Fibroblast of skin of right quadriceps (primary cell): ENCODE results near the gene LRRC9.
"Not testable (repeated sequence)": the region's sequence is repeated elsewhere in the genome, so short reads cannot be mapped to it uniquely, and the experiment has no call there.

ENCODE experiments used
- DNase-seq: peaks from one replicate; pipeline ENCODE4 v3.0.0-alpha.2; 2013

Gene LRRC9

DNA sequence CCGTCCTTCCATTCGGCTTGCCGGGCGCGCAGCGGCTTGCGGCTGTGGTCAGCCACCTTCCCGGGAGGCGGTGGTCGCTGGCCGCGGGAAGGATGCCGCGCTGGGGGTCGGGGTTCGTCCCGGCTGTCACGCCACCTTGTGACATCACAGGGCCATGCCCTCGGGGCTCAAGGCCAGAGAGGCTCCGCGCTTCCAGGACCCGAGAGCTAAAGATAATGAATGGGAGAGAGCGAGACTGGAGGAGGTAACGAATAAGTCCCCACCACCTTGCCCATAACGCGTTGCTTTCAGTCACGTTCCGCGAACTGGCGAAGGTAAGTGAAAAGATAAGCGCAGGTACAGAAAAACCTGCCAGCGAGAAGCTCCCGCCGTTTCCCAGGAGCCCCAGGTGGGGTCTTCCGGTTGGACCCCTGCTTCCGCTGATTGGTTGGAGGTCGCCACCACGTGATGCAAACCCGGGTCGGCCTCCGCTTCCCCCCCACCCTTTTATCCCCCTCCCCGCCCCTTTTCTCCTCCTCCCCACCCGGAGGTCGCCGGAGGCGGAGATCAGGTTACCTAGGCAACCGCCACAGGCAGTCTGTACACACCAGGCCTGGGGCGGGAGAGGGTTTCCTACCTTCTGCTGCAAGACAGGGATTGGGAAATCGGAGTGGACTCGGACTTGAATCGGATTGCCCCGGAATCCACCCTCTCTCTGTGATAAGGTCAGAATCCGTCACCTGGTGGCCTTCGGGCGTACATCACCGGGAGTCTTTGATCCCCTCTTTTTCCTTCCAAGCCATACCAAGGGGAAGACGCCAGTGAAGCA is at the start of gene LRRC9:
Gene LRRC9 (plus strand): TSS at position 575 of the 808 bp plus-strand sequence.
- DNase-seq = no peak

DNA sequence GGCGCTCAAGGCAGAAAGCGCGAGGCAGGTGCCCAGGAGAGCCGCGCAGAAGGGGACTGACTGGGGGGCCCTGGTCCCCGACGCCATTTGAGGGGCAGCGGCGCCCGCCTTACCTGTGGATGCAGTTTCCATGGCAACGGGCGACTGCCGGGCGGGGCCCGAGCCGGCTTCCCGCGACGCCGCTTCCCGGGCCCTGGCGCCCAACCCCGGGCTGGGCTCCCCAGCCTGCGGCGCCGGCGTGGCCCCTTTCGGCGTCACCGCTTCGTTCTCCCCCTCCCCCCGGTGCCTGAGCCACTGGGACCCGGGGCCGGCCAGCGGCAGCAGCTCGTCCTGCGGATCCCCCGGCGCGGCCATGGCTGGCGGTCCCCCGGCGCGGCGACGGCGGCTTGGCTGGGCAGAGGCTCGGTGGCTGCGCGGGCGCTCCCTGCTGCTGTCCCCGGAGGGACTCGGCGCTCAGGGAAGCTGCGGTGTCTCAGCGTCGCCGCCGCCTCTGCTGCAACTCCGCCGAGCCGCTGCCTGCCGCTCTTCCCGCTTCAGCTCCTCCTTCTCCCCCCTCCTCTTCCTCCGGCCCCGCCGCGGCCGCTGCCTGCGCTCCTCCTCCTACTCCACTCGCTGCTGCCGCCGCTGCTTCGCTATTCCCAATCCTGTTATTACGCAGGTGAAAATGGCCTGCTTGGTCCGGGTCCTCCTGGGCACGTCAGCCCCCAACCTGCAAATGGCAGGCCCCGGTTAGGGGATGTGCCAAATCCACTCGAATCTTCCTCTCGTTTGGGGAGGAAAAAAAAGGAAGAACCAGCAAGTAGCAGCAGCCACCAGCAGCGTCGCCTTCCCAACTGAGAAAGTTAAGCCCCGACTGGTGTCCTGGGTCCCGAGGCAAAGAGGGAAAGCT is 49.4 kb upstream of the LRRC9 start, which contains the start of gene RTN1:
Gene RTN1 (minus strand): TSS at position 500 of the 889 bp plus-strand sequence. CDS start 146 bp downstream, at position 354.
- DNase-seq = peak; percentile 40

DNA sequence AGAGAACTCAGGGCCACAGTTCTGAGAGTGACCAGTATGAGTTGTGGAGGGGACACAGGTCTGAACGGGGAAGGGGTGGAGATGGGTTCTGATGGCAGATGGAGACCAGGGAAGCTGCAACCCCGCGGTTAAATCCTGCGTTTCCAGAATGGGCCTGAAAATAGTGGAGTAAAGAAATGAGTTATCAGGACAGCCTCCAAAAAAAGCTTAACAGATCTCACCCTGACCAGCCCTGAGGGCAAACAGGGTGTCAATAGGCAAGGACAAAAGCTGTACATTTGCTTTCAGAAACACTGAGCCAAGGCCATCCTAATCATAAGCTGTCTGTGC is 48.8 kb upstream of the LRRC9 start:
- no peak for DNase-seq

DNA sequence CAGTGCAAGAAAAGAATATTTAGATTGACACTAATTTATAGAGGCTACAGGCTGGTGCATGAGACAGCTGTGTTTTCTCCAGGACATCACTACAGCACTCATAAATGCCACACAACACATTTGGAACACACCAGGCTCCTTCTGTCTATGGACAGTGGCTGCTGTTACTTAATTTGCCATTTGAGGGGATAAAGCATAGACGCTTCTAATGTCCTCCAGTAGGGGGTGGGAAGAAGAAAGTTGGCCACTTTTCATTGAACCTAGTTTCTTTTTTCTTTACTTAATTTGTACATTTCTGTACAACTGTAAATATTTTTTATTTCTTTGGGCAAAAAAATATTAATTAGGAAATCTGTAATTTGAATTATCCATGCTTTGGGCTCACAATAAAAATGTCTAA is 37.0 kb upstream of the LRRC9 start:
- no peak for DNase-seq

DNA sequence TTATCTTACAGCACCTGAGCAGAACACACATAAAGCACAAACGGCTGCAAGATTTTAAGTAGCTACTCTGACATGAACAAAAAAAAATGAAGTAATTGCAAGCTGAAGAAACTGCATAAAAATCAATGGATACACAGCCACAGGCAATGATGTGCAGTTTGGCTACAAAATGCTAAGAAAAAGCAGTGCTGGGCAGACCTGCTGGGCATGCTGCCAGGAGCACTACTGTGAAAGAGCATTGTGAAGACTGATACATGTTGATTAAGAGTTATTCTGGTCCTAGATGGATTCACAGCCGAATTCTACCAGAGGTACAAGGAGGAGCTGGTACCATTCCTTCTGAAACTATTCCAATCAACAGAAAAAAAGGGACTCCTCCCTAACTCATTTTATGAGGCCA is 29.3 kb upstream of the LRRC9 start:
- no peak for DNase-seq

DNA sequence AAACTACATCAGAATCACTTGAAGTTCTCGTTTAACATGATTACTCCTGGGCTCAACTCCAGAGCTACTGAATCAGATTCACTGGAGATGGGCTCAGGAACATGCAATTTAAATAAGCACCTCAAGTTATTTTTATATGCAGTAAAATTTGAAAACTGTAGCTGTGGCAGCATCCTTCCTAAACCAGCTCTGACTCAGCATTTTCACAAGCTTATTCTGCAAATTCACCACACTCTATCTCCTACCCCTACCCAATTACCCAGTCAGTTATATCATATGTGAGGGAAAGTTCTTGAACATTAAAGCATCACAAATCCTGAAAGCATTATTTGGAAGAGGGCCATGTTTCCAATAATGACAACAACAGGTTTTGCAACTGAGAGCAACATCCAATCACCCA is 24.2 kb upstream of the LRRC9 start:
- DNase-seq = no peak

DNA sequence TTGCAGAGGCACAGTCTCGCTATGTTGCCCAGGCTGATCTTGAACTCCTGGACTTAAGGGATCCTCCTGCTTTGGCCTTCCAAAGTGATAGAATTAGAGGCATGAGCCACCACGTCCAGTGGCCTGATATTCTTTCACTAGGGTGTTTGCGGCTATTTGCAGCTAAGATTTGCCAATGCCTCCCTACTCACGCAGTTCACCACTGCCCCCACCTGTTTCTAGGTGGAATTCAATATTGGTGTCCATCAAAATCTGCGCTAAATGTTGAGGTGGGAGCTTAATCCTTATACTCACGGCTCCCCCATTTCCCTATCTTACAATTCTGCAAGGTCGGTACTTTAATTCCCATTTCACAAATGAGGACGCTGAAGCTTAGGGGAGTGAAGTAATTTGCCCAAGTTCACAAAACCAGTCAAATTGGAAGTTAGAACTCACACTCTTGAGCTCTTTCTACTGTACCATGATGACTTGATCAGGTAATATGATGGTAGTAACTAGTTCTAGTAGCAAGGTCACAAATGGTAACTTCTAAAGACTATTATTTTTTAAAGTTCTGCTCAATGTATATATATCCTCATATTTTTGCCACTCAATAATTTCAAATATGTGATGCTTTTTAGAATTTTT is 22.1 kb upstream of the LRRC9 start:
- DNase-seq = no peak

DNA sequence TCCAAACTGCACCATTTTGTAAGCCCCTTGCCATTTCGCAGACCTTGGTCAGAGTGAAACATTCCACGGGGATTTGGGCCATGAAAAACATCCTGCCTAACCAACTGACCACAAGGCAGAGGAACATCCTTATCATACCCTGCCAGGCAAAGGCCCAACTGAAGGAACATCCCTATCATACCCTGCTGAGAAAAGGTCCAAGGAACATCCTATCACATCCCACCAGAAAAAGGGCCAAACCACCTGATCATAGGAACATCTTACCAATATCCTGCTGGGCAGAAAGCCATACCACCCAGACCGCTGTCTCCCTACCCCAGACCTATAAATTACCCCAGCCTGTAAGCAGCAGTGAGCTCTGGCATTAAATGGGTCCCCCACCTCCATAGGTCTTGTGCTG is 19.4 kb upstream of the LRRC9 start:
- no peak for DNase-seq

DNA sequence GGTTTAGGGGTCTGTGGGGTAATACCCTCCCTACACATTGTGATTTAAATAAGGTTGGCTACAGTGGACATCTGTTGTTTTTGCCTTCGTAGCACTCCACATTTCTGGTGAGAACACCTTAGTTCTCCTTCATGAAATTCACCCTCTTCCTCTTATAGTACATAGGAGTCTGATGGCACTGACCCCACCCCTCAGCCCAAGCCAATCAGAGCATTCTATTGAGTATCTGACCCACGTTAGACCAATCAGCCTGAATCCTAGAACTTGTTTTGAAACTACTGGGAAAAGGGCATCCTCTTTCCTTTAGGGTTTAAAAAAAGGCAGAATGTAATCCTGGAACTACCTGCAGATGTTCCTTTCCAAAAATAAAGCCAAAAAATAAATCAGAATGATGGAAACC is 15.8 kb upstream of the LRRC9 start:
- DNase-seq = no peak

DNA sequence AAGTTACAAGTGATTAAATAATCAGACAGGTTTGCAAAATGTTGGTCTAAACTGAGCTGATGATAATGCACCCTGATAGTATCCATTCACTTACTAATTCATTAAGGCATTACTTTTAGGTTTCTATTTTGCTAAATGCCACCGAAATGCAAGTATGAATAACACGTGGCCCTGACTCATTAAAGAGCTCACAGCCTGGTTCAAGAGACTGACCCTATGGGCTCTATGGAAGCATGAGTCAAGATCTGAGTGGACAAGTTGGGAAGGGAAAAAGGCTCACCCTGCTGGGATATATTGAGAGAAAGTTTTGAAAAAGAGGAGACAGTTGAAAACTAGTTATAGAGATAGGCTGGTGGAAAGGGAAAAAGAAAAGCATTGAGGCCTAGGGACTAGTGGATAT is 14.8 kb upstream of the LRRC9 start:
- DNase-seq = no peak

DNA sequence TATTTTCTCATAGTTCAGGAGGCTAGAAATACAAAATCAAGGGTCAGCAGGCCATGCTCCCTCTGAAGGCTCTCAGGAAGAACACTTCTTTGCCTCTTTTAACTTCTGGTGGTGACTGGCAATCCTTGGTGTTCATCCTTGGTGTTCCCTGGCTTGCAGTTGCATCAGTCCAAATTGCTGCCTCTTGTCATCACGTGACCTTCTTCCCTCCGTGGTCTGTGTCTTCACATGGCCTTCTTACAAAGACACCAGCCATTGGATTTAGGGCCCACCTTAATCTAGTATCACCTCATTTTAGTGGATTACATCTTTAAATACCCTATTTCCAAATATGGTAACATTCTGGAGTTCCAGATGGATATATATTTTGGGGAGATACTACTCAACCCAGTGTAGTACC is 7.5 kb upstream of the LRRC9 start:
- no peak for DNase-seq

DNA sequence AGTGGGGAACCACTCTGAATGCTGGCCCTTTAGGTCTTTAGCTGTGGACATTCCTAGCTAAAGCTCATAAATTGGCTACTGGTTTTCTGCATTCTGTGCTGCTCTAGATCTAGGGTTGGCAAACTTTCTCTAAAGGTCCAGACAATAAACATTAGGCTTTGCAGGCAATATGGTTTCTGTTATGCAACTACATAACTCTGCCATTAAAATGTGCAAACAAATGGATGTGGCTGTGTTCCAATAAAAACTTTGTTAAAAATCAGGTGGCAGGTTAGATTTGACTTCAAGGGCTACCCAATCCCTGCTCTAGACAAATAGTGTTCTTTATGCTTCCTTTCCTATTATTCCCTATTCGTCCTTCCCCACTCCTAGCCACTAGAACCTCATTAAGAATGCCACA is 6.8 kb upstream of the LRRC9 start:
- no peak for DNase-seq

DNA sequence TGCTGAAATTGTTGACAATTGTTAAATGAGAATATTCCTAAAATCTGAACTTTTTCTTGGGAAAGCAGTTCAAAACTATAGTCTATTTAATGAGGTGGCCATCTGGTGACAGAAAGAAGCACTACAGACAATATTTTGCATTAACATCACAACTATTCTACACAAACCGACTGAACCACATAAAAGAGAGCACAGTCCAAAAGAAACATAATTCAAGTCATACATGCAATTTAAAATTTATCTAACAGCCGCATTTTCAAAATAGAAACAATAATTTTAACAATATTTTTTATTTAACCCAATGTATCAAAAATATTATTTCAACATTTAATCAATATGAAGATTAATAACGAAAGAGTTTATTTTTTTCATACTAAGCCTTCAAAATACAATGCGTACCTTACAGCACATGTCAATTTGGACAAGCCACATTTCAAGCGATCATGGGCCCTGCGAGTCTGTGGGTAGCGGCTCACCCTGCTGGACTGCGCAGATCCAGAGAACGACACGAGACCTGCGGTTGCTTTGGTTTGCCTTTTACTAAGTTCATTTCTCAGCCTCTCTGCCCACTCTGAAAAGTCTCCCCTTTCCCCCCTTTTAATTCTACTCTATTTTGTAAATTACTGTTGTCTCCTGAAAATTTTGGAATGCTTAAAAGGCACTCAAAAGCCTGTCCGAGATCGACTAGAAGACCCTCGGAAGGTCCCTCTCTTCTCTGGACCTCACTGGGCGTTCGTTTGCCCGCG is 947 bp upstream of the LRRC9 start:
- peak; percentile 27 for DNase-seq

DNA sequence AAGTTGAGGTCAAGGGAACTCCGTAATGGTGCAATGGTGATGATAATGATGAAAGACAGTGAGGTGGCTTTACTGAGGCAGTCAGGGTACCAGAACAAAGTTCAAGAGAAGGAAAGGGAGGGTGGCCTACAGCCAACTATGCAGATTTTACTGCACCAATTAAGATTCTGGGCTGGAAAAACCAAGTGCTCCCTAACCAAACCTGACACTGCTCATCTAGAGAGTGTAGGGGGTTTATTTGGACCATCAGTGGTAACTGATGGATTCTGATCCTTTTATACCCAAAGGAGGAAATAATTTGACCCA is 387 bp downstream of the LRRC9 start:
- no peak for DNase-seq

DNA sequence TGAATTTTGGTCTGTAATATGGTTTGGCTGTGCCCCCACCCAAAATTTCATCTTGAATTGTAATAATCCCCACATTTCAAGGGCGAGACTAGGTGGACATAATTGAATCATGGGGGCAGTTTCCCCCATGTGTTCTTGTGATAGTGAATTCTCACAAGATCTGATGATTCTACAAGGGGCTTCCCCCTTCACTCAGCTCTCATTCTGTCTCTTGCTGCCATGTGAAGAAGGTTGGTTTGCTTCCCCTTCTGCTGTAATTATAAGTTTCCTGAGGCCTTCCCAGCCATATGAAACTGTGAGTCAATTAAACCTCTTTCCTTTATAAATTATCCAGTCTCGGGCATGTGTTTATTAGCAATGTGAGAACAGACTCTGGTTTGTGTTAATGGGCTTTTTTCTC is 5.9 kb downstream of the LRRC9 start:
- no peak for DNase-seq

DNA sequence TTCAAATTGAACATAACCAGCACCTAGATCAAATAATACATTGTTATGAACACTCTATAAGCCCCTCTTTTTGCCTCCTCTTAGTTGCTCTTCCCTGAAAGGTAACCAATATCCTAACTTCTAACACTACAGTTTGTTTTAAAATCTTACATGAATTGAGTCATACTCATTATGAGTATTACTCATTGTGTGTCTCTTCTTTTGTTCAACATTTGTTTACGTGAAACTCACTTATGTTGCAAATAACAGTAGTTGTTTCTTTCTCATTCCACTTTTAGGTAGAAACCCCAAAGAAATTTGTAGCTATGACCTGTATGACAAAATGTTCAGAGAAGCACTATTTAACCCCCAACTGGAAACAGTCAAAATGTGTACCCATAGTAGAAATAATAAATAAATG is 6.6 kb downstream of the LRRC9 start:
- no peak for DNase-seq

DNA sequence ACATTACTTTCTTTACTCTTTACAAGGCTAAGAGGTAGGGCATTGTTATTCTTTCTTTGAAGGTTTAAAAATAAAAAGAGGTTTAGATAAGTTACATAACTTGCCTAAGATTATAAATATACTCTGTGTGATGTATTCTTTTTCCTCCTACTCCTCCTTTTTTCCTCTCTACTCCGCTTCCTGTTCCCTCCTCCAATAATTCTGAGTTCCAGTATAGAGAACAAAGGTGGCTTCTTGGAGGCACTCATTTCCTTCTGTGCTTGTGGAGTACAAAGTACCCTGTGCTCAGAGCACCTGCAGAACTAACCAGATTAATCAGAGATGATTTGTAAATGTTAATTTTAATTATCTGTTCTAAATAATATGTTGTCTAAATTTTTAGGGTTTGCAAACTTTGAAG is 11.3 kb downstream of the LRRC9 start:
- DNase-seq = no peak

DNA sequence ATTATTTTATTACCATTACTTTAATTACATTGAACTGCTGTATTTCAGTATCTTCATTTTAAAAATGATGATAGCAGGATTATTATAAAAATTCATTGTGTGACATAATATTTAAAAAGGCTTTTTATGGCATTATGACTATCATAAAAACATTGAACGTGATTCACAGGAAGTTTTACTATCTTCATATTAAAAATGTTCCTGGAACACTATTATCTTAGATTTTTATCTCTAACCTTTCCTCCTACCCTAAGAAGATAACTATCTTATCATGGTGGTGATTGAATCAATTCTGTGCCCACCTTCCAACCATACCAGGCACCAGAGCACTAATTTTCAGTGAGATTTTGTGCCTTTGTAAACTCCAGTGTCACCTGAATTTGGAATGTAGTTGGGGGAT is 16.2 kb downstream of the LRRC9 start:
- no peak for DNase-seq

DNA sequence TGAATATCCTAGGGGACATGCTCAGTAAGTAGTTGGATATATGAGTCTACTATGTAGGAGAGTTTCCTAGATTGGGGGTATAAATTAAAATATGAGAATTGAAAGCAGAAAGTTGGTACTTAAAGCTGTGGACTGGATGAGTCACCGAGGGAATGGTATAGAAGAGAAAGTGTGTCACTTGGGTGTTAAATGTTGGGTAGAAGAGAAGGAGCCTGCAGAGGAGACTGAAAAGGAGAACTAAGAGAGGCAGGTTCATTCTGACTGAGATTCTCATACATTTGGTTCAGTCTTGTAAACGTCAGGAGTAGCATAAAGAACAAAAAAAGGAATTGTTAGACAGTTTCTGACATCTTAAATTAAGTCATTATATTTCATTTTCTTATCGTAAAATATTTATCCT is 19.9 kb downstream of the LRRC9 start:
- no peak for DNase-seq

DNA sequence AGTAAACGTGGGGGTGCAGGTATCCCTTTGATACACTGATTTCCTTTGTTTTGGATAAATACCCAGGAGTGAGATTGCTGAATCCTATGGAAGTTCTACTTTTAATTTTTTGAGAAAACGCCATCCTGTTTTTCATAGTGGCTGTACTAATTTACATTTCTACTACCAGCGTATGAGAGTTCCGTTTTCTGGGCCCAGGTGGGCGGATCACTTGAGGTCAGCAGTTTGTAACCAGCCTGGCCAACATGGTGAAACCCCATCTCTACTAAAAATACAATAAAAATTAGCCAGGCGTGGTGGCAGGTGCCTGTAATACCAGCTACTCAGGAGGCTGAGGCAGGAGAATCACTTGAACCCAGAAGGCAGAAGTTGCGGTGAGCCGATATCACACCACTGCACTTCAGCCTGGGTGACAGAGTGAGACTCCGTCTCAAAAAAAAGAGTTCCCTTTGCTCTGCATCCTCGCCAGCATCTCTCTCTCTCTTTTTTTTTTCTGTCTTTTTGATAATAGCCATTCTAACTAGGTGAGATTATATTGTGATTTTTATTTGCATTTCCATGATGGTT is 22.4 kb downstream of the LRRC9 start:
- not testable (repeated sequence) for DNase-seq

DNA sequence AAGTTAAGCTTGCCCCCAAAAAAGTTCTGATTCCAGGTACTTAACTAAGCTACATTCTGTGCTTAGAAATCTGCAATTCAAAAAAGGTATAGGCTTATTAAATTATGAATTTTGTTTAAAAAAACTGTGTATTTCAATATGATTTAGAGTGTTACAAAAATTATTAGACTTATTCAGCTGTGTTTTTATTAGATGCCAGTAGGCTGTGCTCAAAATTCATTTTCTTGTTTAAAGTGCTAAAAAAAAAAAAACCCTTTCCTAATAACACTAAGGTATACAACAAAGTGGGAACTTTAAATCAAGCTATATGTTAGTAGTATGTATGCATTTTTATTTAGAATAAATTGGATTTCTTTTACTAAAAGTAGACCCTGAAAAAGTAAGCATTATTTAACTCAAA is 25.0 kb downstream of the LRRC9 start:
- DNase-seq = no peak

DNA sequence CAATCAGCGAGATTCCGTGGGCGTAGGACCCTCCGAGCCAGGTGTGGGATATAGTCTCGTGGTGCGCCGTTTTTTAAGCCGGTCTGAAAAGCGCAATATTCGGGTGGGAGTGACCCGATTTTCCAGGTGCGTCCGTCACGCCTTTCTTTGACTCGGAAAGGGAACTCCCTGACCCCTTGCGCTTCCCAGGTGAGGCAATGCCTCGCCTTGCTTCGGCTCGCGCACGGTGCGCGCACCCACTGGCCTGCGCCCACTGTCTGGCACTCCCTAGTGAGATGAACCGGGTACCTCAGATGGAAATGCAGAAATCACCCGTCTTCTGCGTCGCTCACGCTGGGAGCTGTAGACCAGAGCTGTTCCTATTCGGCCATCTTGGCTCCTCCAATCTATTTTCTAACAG is 32.2 kb downstream of the LRRC9 start:
- not testable (repeated sequence) for DNase-seq

DNA sequence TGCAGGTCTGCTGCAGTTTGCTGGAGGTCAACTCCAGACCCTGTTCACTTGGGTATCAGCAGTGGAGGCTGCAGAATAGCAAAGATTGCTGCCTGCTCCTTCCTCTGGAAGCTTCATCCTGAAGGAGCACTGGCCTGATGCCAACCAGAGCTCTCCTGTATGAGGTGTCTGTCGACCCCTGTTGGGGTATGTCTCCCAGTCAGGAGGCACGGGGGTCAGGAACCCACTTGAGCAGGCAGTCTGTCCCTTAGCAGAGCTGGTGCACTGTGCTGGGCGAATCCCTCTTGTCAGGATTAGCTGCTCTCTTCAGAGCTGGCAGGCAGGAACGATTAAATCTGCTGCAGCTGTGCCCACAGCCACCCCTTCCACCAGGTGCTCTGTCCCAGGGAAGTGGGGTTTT is 37.9 kb downstream of the LRRC9 start:
- DNase-seq = not testable (repeated sequence)
